Retinal pigment epithelial cell (primary cell): ENCODE measurements around the gene BCL6.

Source experiments
- DNase-seq: peaks from one replicate; pipeline ENCODE4 v3.0.0-alpha.2; 2010; ENCODE audit warnings: low read depth
- H3K4me3 ChIP-seq: 2 replicates; pipeline ENCODE4 v1.5.1; 2011; ENCODE audit warnings: mild to moderate bottlenecking, low read length, control low read depth, moderate library complexity
- TF ChIP-seq, protein P1 (sequence below): conservative IDR thresholded peaks from 2 replicates; pipeline ENCODE4 v1.5.1; 2011; ENCODE audit warnings: low read depth, low read length, control low read depth, inconsistent platforms

The BCL6 gene

GRCh38 chr3:187729598-187729997 lies 15.7 kb downstream of the BCL6 start:
- DNase-seq: no peak
- H3K4me3 ChIP-seq: no peak overlapping the region
- TF ChIP-seq, protein P1, sequence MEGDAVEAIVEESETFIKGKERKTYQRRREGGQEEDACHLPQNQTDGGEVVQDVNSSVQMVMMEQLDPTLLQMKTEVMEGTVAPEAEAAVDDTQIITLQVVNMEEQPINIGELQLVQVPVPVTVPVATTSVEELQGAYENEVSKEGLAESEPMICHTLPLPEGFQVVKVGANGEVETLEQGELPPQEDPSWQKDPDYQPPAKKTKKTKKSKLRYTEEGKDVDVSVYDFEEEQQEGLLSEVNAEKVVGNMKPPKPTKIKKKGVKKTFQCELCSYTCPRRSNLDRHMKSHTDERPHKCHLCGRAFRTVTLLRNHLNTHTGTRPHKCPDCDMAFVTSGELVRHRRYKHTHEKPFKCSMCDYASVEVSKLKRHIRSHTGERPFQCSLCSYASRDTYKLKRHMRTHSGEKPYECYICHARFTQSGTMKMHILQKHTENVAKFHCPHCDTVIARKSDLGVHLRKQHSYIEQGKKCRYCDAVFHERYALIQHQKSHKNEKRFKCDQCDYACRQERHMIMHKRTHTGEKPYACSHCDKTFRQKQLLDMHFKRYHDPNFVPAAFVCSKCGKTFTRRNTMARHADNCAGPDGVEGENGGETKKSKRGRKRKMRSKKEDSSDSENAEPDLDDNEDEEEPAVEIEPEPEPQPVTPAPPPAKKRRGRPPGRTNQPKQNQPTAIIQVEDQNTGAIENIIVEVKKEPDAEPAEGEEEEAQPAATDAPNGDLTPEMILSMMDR: no peak

DNA sequence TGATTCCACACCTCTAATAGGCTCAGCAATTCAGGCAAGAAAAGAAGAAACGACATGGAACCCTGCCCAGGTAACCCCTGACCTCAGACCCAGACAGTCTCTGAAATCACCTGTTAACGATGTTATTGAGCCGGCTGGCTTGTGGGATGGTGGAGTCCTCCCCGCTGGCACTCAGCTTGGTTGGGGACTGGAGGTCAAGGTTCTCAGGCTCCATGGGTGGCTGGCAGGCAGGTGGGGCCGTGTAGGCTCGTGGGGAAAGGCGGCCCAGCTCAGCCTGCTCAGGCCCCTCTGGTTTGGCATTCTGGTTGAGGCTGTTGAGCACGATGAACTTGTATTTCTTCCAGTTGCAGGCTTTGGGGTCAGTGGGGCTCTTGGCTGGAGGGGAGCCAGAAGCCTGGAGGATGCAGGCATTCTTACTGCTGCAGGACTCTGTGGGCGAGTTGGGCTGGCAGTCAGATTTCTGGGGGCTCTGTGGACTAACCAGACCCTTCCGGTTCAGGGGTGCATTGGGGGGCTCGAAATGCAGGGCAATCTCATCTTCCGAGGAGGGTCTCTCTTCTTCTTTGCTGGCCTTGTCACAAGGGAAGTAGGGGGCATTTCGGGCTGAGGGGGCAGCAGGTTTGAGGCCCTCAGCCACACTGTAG lies 16.2 kb downstream of the BCL6 start:
- H3K4me3 ChIP-seq: no peak overlapping the region
- TF ChIP-seq, protein P1: no peak
- no peak for DNase-seq

- DNase-seq: no peak
- H3K4me3 ChIP-seq: no peak overlapping the region
- TF ChIP-seq, protein P1: no peak
Measured at GRCh38 chr3:187728248-187728647, 17.0 kb downstream of the BCL6 start.

DNA sequence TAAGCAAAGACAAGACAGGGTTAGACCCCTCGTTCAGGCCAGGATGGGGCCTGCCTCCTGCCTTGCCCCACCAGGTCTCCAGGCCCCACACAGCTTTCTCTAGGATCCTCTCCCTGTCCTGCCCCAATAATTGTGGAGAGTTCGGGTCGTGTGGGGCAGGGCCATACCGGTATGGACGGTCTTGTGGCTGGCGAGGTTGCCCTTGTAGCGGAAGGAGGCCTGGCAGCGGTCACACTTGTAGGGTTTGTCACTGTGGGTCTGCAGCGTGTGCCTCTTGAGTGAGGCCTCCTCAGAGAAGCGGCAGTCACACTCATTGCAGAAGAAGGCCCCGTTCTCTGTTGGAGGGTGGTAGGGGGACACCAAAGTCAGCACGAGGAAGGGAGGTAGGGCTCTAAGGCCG lies 18.7 kb downstream of the BCL6 start:
- no peak overlapping the region for H3K4me3 ChIP-seq
- TF ChIP-seq, protein P1: no peak
- no peak for DNase-seq

DNA sequence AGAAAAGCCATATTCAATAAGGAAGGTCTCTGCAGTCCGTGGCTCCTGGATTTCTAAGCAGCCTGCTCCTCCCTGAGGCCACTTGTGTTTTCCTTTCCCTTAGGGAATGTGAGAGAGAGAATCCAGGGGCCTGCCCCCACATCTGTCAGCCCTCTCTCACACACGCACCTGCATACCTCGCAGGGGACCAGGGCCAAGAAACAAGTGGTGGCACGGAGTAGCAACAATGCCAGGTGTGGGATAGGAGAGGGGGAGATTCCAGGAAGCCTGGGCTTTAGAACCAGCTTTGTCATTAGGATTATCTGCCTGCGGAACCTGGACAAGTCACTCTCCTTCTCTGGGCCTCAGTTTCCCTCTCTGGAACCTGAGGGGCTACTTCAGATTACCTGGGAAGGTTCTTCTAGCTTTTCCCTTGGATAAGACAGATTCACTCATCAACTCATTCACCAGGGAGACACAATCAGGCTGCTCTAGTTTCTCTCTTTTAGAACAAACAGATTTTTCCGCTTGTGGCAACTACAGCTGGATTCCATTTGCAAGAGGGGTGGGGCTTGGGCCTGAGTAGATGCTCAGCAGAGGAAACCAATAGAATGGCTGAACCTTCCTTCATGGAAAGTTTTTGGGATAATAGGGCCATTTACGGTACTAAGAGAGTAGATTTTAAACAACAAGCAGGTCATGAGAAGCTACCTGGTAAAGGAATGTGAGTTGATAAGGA lies 19.5 kb downstream of the BCL6 start:
- no peak for DNase-seq
- TF ChIP-seq, protein P1: no peak
- no peak overlapping the region for H3K4me3 ChIP-seq

- TF ChIP-seq, protein P1: no peak
- no peak for DNase-seq
- H3K4me3 ChIP-seq: no peak overlapping the region
Measured at GRCh38 chr3:187725224-187725623, 20.0 kb downstream of the BCL6 start.

DNA sequence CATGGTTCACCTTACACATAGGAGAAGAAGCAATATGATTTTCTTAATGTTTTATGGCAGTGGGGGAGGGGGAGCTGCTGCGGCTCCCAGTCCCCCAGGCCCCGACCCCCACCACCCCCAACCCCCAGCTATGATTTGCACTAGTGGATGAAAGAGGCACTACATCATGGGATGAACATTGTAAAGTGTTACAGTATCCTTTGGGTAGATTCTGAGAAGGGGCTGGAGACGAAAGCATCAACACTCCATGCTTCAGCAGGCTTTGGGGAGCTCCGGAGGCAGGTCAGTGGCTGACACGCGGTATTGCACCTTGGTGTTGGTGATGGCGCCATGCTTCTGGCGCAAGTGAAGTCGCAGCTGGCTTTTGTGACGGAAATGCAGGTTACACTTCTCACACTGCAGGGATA lies 23.1 kb downstream of the BCL6 start:
- TF ChIP-seq, protein P1: peak; percentile 8
- no peak for DNase-seq
- H3K4me3 ChIP-seq: no peak overlapping the region
